ENCODE results near the gene GRP.

DNA sequence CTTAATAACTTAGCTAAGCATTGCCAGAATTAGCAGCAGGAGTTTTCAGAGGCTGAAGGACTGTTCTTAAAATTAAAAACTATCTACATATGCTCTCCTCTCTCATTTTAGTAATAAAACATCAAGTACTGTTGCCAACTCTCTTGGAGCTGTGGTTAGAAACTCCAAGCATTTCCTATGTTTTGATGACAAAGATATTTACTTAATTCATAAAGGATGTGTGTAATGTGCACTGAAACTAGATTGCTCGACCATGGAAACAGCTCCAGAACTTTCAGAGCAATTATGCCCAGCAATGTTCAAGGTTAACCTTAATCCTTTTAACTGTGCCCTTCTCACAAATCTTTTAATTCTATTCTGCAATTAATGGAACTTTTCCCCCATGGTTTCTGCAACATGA, 8.4 kb downstream of the GRP start:
- TF ChIP-seq, protein P1, sequence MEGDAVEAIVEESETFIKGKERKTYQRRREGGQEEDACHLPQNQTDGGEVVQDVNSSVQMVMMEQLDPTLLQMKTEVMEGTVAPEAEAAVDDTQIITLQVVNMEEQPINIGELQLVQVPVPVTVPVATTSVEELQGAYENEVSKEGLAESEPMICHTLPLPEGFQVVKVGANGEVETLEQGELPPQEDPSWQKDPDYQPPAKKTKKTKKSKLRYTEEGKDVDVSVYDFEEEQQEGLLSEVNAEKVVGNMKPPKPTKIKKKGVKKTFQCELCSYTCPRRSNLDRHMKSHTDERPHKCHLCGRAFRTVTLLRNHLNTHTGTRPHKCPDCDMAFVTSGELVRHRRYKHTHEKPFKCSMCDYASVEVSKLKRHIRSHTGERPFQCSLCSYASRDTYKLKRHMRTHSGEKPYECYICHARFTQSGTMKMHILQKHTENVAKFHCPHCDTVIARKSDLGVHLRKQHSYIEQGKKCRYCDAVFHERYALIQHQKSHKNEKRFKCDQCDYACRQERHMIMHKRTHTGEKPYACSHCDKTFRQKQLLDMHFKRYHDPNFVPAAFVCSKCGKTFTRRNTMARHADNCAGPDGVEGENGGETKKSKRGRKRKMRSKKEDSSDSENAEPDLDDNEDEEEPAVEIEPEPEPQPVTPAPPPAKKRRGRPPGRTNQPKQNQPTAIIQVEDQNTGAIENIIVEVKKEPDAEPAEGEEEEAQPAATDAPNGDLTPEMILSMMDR (IDR thresholded peaks at IDR 0.05; ENCODE audit: insufficient read depth, low read length, poor library complexity, severe bottlenecking) = no peak
- no peak for TF ChIP-seq EZH2phosphoT487 (conservative IDR thresholded peaks at IDR 0.05; ENCODE audit: low read length)
